HepG2 (cell line): Measurements from ENCODE around the gene MYLK. TPM values are rescaled to one million over a fixed set of nuclear protein-coding genes. Genes with fewer than 3 reads are reported as not detected.

Source experiments
- ATAC-seq: fragments of 200-7000 bp; cut with Tn5 transposase; 3 replicates; pipeline ENCODE4 v1.9.1; 2020; ENCODE audit warnings: mild to moderate bottlenecking, moderate library complexity
- BruUV-seq: library from RNA; stranded (reverse); fragments of 400-500 nt; replicated peaks from 2 replicates; lab custom pipeline; 2021; lab: Mats Ljungman, UMichigan
- CTCF ChIA-PET: fragments of 300-600 bp; formaldehyde crosslinking; extraction: SDS; loops from one replicate; lab custom pipeline; 2021; ENCODE audit warnings: low total read pairs, inconsistent platforms, low intra/inter-chr PET ratio; lab: Yijun Ruan, JAX
- POLR2A ChIA-PET: fragments of 350-600 bp; sonication (Branson Sonifier 250); formaldehyde crosslinking; loops from one replicate; lab custom pipeline; 2020; ENCODE audit warnings: antibody characterized with exemption, inconsistent platforms; lab: Yijun Ruan, JAX
- DNase-seq: peaks from one replicate; pipeline ENCODE4 v3.0.0-alpha.2; 2015; ENCODE audit warnings: low spot score
- FAIRE-seq: peaks from 3 replicates; lab custom pipeline; 2011; peaks lifted over from hg19 to GRCh38; lab: Jason Lieb, UNC
- H2AFZ ChIP-seq: one replicate; pipeline ENCODE4 v1.6.1; 2011; ENCODE audit warnings: low read length, inconsistent platforms
- H3K27ac ChIP-seq: fragments of 300-600 bp; 3 replicates; pipeline ENCODE4 v1.8.0; 2011; ENCODE audit warnings: mixed run types, mild to moderate bottlenecking, mixed read lengths, low read length, inconsistent platforms; ENCODE audit not compliant: insufficient read depth; ENCODE audit errors: extremely low read length
- H3K27me3 ChIP-seq, 2 experiments: fragments of 200-600 bp in 1 of 2; 2 replicates in 1 of 2; 3 replicates in 1 of 2; pipeline versions ENCODE4 v1.6.0 to v1.8.0; 2011; ENCODE audit warnings: low read length in 2 of 2, mild to moderate bottlenecking in 2 of 2, moderate library complexity in 2 of 2, inconsistent platforms in 1 of 2; ENCODE audit not compliant: insufficient read depth in 2 of 2, control insufficient read depth in 1 of 2
- H3K36me3 ChIP-seq, 2 experiments: fragments of 200-600 bp in 1 of 2; replicated peaks in 1 of 2; 2 replicates in 1 of 2; 3 replicates in 1 of 2; pipeline versions ENCODE4 v1.5.1 to v1.8.0; 2011; ENCODE audit warnings: low read length in 2 of 2, inconsistent platforms in 1 of 2; ENCODE audit not compliant: insufficient read depth in 2 of 2, control insufficient read depth in 1 of 2
- H3K4me1 ChIP-seq: 2 replicates; pipeline ENCODE4 v1.5.1; 2012; ENCODE audit warnings: low read length, inconsistent platforms; ENCODE audit not compliant: insufficient read depth
- H3K4me2 ChIP-seq: 2 replicates; pipeline ENCODE4 v1.6.0; 2011; ENCODE audit warnings: low read depth, low read length, inconsistent platforms
- H3K4me3 ChIP-seq, 3 experiments: fragments of 200-600 bp in 1 of 3; sonication (generic), shearing (Covaris generic) in 1 of 3; replicated peaks in 1 of 3; 2 replicates each; pipeline ENCODE4 v1.5.1; 2011 to 2016; ENCODE audit warnings: low read length in 3 of 3, inconsistent platforms in 2 of 3, low read depth in 2 of 3, mild to moderate bottlenecking in 2 of 3, control low read depth in 1 of 3, mixed read lengths in 1 of 3; ENCODE audit not compliant: insufficient read depth in 1 of 3
- H3K79me2 ChIP-seq: one replicate; pipeline ENCODE4 v1.6.1; 2011; ENCODE audit warnings: low read length, inconsistent platforms; ENCODE audit not compliant: insufficient read depth
- H3K9ac ChIP-seq: 2 replicates; pipeline ENCODE4 v1.6.0; 2011; ENCODE audit warnings: mild to moderate bottlenecking, low read depth, low read length, inconsistent platforms; ENCODE audit not compliant: insufficient read depth
- H3K9me3 ChIP-seq: 2 replicates; pipeline ENCODE4 v1.5.1; 2012; ENCODE audit warnings: mild to moderate bottlenecking, low read length
- H4K20me1 ChIP-seq: 2 replicates; pipeline ENCODE4 v1.6.0; 2011; ENCODE audit warnings: inconsistent platforms, mild to moderate bottlenecking, low read length, moderate library complexity; ENCODE audit not compliant: insufficient read depth
- EP300 ChIP-seq, 3 experiments: sonication (generic) in 1 of 3; formaldehyde crosslinking in 1 of 3; IDR thresholded peaks; 2 replicates each; pipeline versions ENCODE4 v1.5.1 to v1.6.1; 2011 to 2020; ENCODE audit warnings: low read depth in 2 of 3, low read length in 2 of 3, borderline replicate concordance in 1 of 3, improper control_type of control experiment in 1 of 3, mild to moderate bottlenecking in 1 of 3, missing genetic modification reagents in 1 of 3, moderate library complexity in 1 of 3
- FOXC1 ChIP-seq: sonication (generic); formaldehyde crosslinking; IDR thresholded peaks from 2 replicates; pipeline ENCODE4 v1.8.0; 2022; ENCODE audit warnings: mild to moderate bottlenecking, missing genetic modification reagents, borderline replicate concordance
- MLLT10 ChIP-seq: sonication (generic); formaldehyde crosslinking; IDR thresholded peaks from 2 replicates; pipeline ENCODE4 v1.4.0; 2020; ENCODE audit warnings: missing genetic modification reagents
- MXI1 ChIP-seq: IDR thresholded peaks from 3 replicates; pipeline ENCODE4 v1.6.1; 2012; ENCODE audit warnings: low read depth, low read length, inconsistent platforms, borderline replicate concordance
- NFATC3 ChIP-seq: sonication (generic); formaldehyde crosslinking; IDR thresholded peaks from 2 replicates; pipeline ENCODE4 v1.5.1; 2020; ENCODE audit warnings: mild to moderate bottlenecking, missing genetic modification reagents
- NFE2L2 ChIP-seq: fragments of 150-350 bp; IDR thresholded peaks from 2 replicates; pipeline ENCODE4 v1.6.1; 2014; ENCODE audit warnings: low read length
- PAF1 ChIP-seq: IDR thresholded peaks from 2 replicates; pipeline ENCODE4 v1.6.1; 2016; ENCODE audit warnings: missing genetic modification reagents, missing compliant biosample characterization
- ZBTB8A ChIP-seq: sonication (generic); formaldehyde crosslinking; IDR thresholded peaks from 2 replicates; pipeline ENCODE4 v1.4.0; 2020; ENCODE audit warnings: mild to moderate bottlenecking, low read depth, missing genetic modification reagents, borderline replicate concordance
- ZNF142 ChIP-seq: sonication (generic); formaldehyde crosslinking; IDR thresholded peaks from 2 replicates; pipeline ENCODE4 v1.4.0; 2020; ENCODE audit warnings: missing genetic modification reagents
- ZNF430 ChIP-seq: sonication (generic); formaldehyde crosslinking; IDR thresholded peaks from 2 replicates; pipeline ENCODE4 v1.9.0; 2021; ENCODE audit warnings: mild to moderate bottlenecking, missing genetic modification reagents
- ZNF546 ChIP-seq: sonication (generic); formaldehyde crosslinking; conservative IDR thresholded peaks from 2 replicates; pipeline ENCODE4 v1.8.1; 2023; ENCODE audit warnings: mild to moderate bottlenecking, missing genetic modification reagents
- ZNF557 ChIP-seq: sonication (generic); formaldehyde crosslinking; IDR thresholded peaks from 2 replicates; pipeline ENCODE4 v1.4.0; 2020; ENCODE audit warnings: missing genetic modification reagents
- ZNF709 ChIP-seq: sonication (generic); formaldehyde crosslinking; IDR thresholded peaks from 2 replicates; pipeline ENCODE4 v1.5.0; 2020; ENCODE audit warnings: mild to moderate bottlenecking, missing genetic modification reagents
- ZNF782 ChIP-seq: sonication (generic); formaldehyde crosslinking; IDR thresholded peaks from 2 replicates; pipeline ENCODE4 v1.4.0; 2020; ENCODE audit warnings: missing genetic modification reagents, mild to moderate bottlenecking, borderline replicate concordance
- ZZZ3 ChIP-seq: sonication (generic); formaldehyde crosslinking; IDR thresholded peaks from 2 replicates; pipeline ENCODE4 v1.4.0; 2020; ENCODE audit warnings: missing genetic modification reagents, mild to moderate bottlenecking, borderline replicate concordance
- WGBS: methylation state at CpG from one replicate; pipeline ENCODE4 v1.1.6; 2017; ENCODE audit warnings: low lambda C conversion rate; 5-methylcytosine and 5-hydroxymethylcytosine counted together
- in situ Hi-C: cut with HindIII; loops from 2 replicates; pipeline ENCODE4 v1.10.0; 2017; ENCODE audit warnings: low pct_unique_long_range_greater_than_20kb; ENCODE audit not compliant: extremely low pct_ligation_motif_present
- intact Hi-C: fragments of 100-400 bp; cut with micrococcal nuclease; formaldehyde crosslinking; loops from one replicate; pipeline ENCODE4 v1.10.0; 2022; ENCODE audit not compliant: unreplicated experiment
- polyA plus RNA-seq, 8 experiments: library from polyadenylated mRNA; depleted of rRNA in 3 of 8; stranded (reverse) in 7 of 8; unstranded in 1 of 8; fragments of >200 nt; fragmentation: Illumina TruSeq in 4 of 8; extraction: Trizol in 4 of 8; gene quantifications; 2 replicates each; pipeline versions ENCODE4 v1.2.1 to v1.2.3, GENCODE V29; 2011 to 2016; ENCODE audit warnings: low read depth in 4 of 8, missing spikeins in 1 of 8, mixed read lengths in 1 of 8; ENCODE audit not compliant: insufficient read depth in 1 of 8
- total RNA-seq, 5 experiments: library from RNA; depleted of rRNA; stranded (reverse); fragments of >200 nt; fragmentation: Illumina TruSeq; extraction: Trizol; gene quantifications; 2 replicates each; pipeline ENCODE4 v1.2.3, GENCODE V29; 2016; ENCODE audit warnings: low read depth in 1 of 5
- TF ChIP-seq, protein P1 (sequence below): sonication (generic); formaldehyde crosslinking; IDR thresholded peaks from 2 replicates; pipeline ENCODE4 v1.5.0; 2020; ENCODE audit warnings: mild to moderate bottlenecking, missing genetic modification reagents, moderate library complexity

MYLK gene
- total and polyA plus RNA-seq, 2 of the 13 experiments (the other 11 are each of a cell fraction or from before 2014, with no cell fraction given) = 10.6 to 34.9 TPM

GRCh38 chr3:123737168-123737567 is 147.0 kb downstream of the MYLK start (continued):
- TF ChIP-seq ZNF142 (CRISPR knock-in tag) = no peak
- no peak for TF ChIP-seq ZNF709
- no peak for TF ChIP-seq ZBTB8A (CRISPR knock-in tag)

GRCh38 chr3:123735456-123735855 is 148.7 kb downstream of the MYLK start:
- Histone ChIP-seq H3K4me1 (peaks cover 6% of the 10 kb centered on the region; the same call in 1 of the 2 replicates), H4K20me1 (no peaks in the 10 kb centered on the region), H3K79me2 (no peaks in the 10 kb centered on the region), H3K27me3 (no peaks in the 10 kb centered on the region), H3K9ac (no peak overlapping the region), H3K27ac (no peak overlapping the region), H3K36me3 (peaks cover 9 to 61% of the 10 kb centered on the region in 2 experiments; a peak in 4 of 5 replicates), H3K4me2 (no peak overlapping the region), H2AFZ (no peak overlapping the region), H3K9me3 (no peaks in the 10 kb centered on the region), H3K4me3 (no peak overlapping the region)
- FAIRE-seq (no peak), ATAC-seq (no peak), DNase-seq (no peak)
- intact Hi-C loops = no loop called here
- POLR2A ChIA-PET = no interaction called here
- CTCF ChIA-PET = no interaction called here
- in situ Hi-C loops = no loop called here
- BruUV-seq = no TSS peak
- 80% methylated on average over 2 of the region's 2 CpGs for WGBS
- TF ChIP-seq, protein P1, sequence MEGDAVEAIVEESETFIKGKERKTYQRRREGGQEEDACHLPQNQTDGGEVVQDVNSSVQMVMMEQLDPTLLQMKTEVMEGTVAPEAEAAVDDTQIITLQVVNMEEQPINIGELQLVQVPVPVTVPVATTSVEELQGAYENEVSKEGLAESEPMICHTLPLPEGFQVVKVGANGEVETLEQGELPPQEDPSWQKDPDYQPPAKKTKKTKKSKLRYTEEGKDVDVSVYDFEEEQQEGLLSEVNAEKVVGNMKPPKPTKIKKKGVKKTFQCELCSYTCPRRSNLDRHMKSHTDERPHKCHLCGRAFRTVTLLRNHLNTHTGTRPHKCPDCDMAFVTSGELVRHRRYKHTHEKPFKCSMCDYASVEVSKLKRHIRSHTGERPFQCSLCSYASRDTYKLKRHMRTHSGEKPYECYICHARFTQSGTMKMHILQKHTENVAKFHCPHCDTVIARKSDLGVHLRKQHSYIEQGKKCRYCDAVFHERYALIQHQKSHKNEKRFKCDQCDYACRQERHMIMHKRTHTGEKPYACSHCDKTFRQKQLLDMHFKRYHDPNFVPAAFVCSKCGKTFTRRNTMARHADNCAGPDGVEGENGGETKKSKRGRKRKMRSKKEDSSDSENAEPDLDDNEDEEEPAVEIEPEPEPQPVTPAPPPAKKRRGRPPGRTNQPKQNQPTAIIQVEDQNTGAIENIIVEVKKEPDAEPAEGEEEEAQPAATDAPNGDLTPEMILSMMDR = no peak
- no peak for TF ChIP-seq ZNF546
- no peak for TF ChIP-seq MLLT10 (CRISPR knock-in tag)
- TF ChIP-seq ZNF430 (CRISPR knock-in tag) = no peak
- TF ChIP-seq NFE2L2 = no peak
- no peak for TF ChIP-seq ZNF557 (CRISPR knock-in tag)
- no peak for TF ChIP-seq EP300 (IDR thresholded peaks at IDR 0.05; ENCODE audit: low read depth in 2 of 2, low read length in 2 of 2)
- no peak for TF ChIP-seq EP300 (CRISPR knock-in tag; IDR thresholded peaks at IDR 0.05; ENCODE audit: borderline replicate concordance)
- no peak for TF ChIP-seq ZNF782
- no peak for TF ChIP-seq MXI1
- no peak for TF ChIP-seq ZZZ3 (CRISPR knock-in tag)
- no peak for TF ChIP-seq NFATC3
- no peak for TF ChIP-seq FOXC1 (CRISPR knock-in tag)
- no peak for TF ChIP-seq PAF1
